ACHN (cell line): ENCODE measurements around the gene CCNO.

Experiments
- DNase-seq: peaks from one replicate; pipeline ENCODE4 v3.0.0-alpha.2; 2015
- in situ Hi-C: cut with HindIII; loops from 2 replicates; pipeline ENCODE4 v1.10.0; 2017; ENCODE audit warnings: low sequenced_read_pairs, low pct_ligation_motif_present, low pct_unique_long_range_greater_than_20kb

CCNO gene

GRCh38 chr5:55232985-55233928 is at the start of gene CCNO:
Gene CCNO (minus strand): TSS chr5:55233608. CDS start chr5:55233523, 85 bp downstream.
- peak; percentile 89 for DNase-seq
- in situ Hi-C loops, result no loop called here

GRCh38 chr5:55278778-55279177 is 45.4 kb upstream of the CCNO start:
- in situ Hi-C loops, result no loop called here
- DNase-seq, result peak; percentile 11

GRCh38 chr5:55276771-55277170 is 43.4 kb upstream of the CCNO start:
- no peak for DNase-seq
- in situ Hi-C loops, result no loop called here

GRCh38 chr5:55258339-55258738 is 24.9 kb upstream of the CCNO start:
- no peak for DNase-seq
- in situ Hi-C loops, result no loop called here

GRCh38 chr5:55254802-55255201 is 21.4 kb upstream of the CCNO start:
- in situ Hi-C loops, result no loop called here
- no peak for DNase-seq

GRCh38 chr5:55250064-55250463 is 16.7 kb upstream of the CCNO start:
- in situ Hi-C loops, result no loop called here
- no peak for DNase-seq

GRCh38 chr5:55241746-55242145 is 8.3 kb upstream of the CCNO start:
- DNase-seq, result no peak

GRCh38 chr5:55236800-55237199 is 3.4 kb upstream of the CCNO start:
- in situ Hi-C loops, result no loop called here
- DNase-seq, result no peak

More at GRCh38 chr5:55241746-55242145, 8.3 kb upstream of the CCNO start:
- in situ Hi-C loops, result no loop called here

- peak; percentile 65 for DNase-seq
- in situ Hi-C loops, result no loop called here
Observed at GRCh38 chr5:55234121-55234700, 803 bp upstream of the CCNO start.

- peak; percentile 50 for DNase-seq
- in situ Hi-C loops, result no loop called here
Observed at GRCh38 chr5:55232271-55232984, 980 bp downstream of the CCNO start.

GRCh38 chr5:55231919-55232270 is 1.5 kb downstream of the CCNO start:
- no peak for DNase-seq
- in situ Hi-C loops, result no loop called here

GRCh38 chr5:55231029-55231918 is 2.1 kb downstream of the CCNO start:
- no peak for DNase-seq
- in situ Hi-C loops, result no loop called here

GRCh38 chr5:55230086-55230629 is 3.2 kb downstream of the CCNO start:
- no peak for DNase-seq
- in situ Hi-C loops, result no loop called here

GRCh38 chr5:55227664-55228430 is 5.6 kb downstream of the CCNO start:
- no peak for DNase-seq
- in situ Hi-C loops, result no loop called here

GRCh38 chr5:55226934-55227663 is 6.3 kb downstream of the CCNO start, which contains the start of gene MCIDAS:
Gene MCIDAS (minus strand): TSS chr5:55227315. CDS start chr5:55227138, 177 bp downstream.
- in situ Hi-C loops, result no loop called here
- DNase-seq, result peak; percentile 77

- peak; percentile 83 for DNase-seq
- in situ Hi-C loops, result no loop called here
Observed at GRCh38 chr5:55226027-55226933, 7.1 kb downstream of the CCNO start.
